Bronchial epithelial cell (primary cell): ENCODE measurements around the gene ALOX5. TPM values are rescaled to one million over a fixed set of nuclear protein-coding genes. Genes with fewer than 3 reads are reported as not detected.

ENCODE experiments used
- DNase-seq: peaks from one replicate; pipeline ENCODE4 v3.0.0-alpha.2; 2010; ENCODE audit warnings: low read depth
- FAIRE-seq: peaks from 2 replicates; lab custom pipeline; 2011; peaks lifted over from hg19 to GRCh38; lab: Jason Lieb, UNC
- H3K27me3 ChIP-seq: 2 replicates; pipeline ENCODE4 v1.5.1; 2011; ENCODE audit warnings: low read length; ENCODE audit not compliant: control insufficient read depth, insufficient read depth
- H3K36me3 ChIP-seq: 2 replicates; pipeline ENCODE4 v1.5.1; 2011; ENCODE audit warnings: low read length; ENCODE audit not compliant: control insufficient read depth, insufficient read depth
- H3K4me3 ChIP-seq: 2 replicates; pipeline ENCODE4 v1.5.1; 2011; ENCODE audit warnings: mild to moderate bottlenecking, low read depth, low read length, control low read depth
- CTCF ChIP-seq: IDR thresholded peaks from 2 replicates; pipeline ENCODE4 v1.5.1; 2011; ENCODE audit warnings: mild to moderate bottlenecking, moderate library complexity, low read length, control low read depth, inconsistent platforms; ENCODE audit not compliant: insufficient read depth, severe bottlenecking
- total RNA-seq: library from RNA; depleted of rRNA; stranded (reverse); fragments of >200 nt; gene quantifications from 2 replicates; pipeline ENCODE4 v1.2.1, GENCODE V29; 2014

The ALOX5 gene
- total RNA-seq, 1 donor from 2014 or later, result 0.26 TPM

GRCh38 chr10:45453639-45454255 is 79.7 kb downstream of the ALOX5 start:
- no peak for TF ChIP-seq CTCF
- FAIRE-seq, result no peak
- Histone ChIP-seq H3K4me3 (no peak overlapping the region), H3K36me3 (no peaks in the 10 kb centered on the region), H3K27me3 (no peaks in the 10 kb centered on the region)
- no peak for DNase-seq

DNA sequence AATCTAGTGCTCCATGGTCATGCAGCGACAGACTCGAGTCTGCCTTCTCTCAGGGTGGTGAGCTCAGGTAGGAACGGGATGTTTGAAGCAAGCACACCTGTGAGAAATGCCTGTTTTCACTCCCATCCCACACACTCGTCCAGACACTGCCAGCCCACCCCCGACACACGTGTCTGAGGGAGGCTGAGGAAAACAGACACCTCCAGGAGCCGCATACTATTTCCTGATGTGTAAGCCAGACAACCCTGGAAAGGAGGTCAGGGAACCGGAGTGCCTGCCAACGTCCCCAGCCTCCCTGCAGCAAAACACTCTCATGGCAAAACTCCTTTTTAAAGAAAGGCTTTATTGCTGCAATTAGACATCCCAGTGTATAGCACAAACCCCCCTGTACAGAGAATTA is 80.2 kb downstream of the ALOX5 start:
- FAIRE-seq, result no peak
- DNase-seq, result no peak
- Histone ChIP-seq H3K4me3 (no peak overlapping the region), H3K27me3 (no peaks in the 10 kb centered on the region), H3K36me3 (no peaks in the 10 kb centered on the region)
- no peak for TF ChIP-seq CTCF

- FAIRE-seq, result no peak
- H3K36me3 ChIP-seq, result no peaks in the 10 kb centered on the region
- TF ChIP-seq CTCF, result no peak
Observed at GRCh38 chr10:45454859-45455258, 80.8 kb downstream of the ALOX5 start.

GRCh38 chr10:45456233-45456632 is 82.2 kb downstream of the ALOX5 start:
- FAIRE-seq (no peak), DNase-seq (no peak)
- no peaks in the 10 kb centered on the region for H3K27me3 ChIP-seq
- no peak overlapping the region for H3K4me3 ChIP-seq
- no peak for TF ChIP-seq CTCF
- H3K36me3 ChIP-seq, result peaks cover 1% of the 10 kb centered on the region

More at GRCh38 chr10:45454859-45455258, 80.8 kb downstream of the ALOX5 start:
- H3K27me3 ChIP-seq, result no peaks in the 10 kb centered on the region
- DNase-seq, result no peak
- no peak overlapping the region for H3K4me3 ChIP-seq

DNA sequence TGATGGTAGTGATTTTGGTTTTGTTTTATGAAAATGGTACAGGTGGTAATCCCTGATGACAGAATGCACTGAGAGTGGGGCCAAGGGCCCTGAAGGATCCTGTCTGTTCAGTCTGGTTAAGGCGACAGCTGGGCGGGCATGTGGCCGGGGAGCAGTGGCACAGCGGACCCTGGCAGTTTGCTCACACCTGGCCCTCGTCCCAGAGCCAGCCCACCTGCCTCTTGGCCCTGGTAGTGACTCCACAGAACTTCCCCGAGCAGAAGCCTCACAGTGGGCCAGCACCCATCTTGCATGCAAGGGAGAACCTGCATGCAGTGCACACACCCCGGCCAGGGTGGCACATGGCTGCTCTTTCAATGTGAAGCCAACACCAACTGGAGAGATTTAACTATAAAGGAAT is 82.8 kb downstream of the ALOX5 start:
- Histone ChIP-seq H3K36me3 (peaks cover 1% of the 10 kb centered on the region), H3K4me3 (no peak overlapping the region), H3K27me3 (no peaks in the 10 kb centered on the region)
- FAIRE-seq (no peak), DNase-seq (no peak)
- no peak for TF ChIP-seq CTCF

GRCh38 chr10:45457487-45457886 is 83.5 kb downstream of the ALOX5 start:
- Histone ChIP-seq H3K4me3 (no peak overlapping the region), H3K27me3 (no peaks in the 10 kb centered on the region), H3K36me3 (peaks cover 1% of the 10 kb centered on the region)
- FAIRE-seq, result no peak
- DNase-seq, result no peak
- TF ChIP-seq CTCF, result no peak
